NCI-H146 (cell line): ENCODE data around the gene WT1.
"Not testable (repeated sequence)": the region's sequence is repeated elsewhere in the genome, so short reads cannot be mapped to it uniquely, and the experiment has no call there.

Experiments used
- DNase-seq: peaks from one replicate; lab custom pipeline; 2025; lab: John Stamatoyannopoulos, UW

WT1 gene

DNA sequence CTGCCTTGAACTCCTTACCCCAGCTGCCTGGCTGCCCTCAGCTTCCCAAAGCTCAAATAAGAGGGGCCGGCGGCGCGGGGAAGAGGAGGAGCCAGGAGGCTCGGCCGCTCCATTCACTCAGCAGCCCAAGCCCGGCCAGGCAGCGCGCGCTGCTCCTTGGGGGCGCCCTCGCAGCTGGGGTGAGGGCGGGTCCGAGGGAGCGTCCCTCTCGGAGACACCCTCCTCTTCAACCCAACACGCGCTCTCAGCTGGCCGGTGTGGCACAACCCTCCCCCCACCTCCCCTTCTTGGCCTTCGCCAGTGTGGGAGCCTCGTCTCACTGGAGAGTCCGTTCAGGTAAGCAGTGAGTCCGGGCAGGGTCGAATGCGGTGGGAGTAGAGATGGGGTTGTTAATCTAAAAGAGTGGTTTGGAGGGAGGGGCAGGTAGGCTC, at the start of gene WT1:
TSS of gene WT1 (minus strand) at position 29 of the 431 bp plus-strand sequence.
- no peak for DNase-seq

DNA sequence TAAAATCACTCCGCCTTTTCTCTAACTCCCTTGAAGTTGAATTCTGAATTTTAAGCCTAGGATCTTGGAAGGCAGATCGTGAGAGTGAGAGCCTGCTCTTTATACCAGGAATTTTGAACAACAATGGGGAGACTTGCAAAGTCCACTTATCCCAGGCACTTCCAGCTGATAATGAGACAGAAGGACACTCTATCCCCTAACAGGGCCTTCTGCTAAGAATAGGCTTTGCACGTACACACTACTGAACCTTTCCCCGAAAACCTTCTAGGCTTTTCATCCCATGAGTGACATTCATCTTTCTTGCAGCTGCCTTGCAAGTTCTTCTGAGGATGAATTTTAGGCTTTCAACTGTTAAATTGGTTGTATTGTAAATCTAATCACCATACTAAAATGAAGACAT, 44.0 kb upstream of the WT1 start:
- DNase-seq, result no peak

DNA sequence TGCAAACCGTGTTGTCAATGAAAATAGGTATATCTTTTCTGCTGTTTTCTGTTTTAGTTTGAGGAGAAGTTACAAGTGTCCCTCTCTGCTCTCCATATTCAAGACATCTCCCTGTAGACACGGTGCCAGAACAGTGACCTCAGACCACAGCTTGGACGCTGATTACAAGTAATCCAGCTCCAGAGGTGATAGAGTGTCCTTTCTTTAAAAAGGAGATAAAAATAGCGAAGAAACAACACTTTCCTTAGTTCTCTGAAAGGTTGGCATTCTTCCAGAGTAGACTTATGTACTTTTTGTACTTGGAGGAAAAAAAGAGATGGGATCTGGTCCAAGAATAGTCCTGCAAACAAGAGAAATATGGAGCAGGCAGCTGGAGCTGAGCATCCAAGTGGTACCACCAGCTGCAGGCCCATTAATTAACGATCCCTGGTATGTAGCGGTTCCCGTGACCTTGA, 43.0 kb upstream of the WT1 start:
- DNase-seq, result no peak

DNA sequence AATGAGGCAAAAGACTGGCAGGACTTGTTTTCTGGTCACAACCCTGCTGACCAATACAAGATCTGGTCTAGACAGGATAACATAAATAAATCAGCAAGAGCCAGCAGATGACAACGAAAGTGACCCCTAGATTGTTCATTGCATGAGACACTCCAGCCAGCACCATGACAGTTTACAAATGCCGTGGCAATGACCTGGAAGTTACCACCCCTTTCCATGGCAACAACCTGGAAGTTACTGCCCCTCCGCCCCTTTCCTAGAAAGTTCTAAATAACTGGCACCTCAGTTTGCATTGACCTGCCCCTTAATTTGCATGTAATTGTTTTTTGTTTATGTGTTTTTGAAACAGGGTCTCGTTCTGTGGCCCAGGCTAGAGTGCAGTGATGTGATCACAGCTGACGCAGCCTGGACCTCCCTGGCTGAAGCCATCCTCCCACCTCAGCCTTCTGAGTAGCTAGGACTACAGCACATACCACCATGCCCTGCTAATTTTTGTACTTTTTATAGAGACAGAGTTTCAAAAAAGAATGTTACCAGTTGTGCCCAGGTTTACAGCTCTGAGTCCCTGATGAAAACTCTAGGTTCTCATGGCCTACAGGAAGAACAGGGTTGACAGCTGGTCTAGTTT, 38.1 kb upstream of the WT1 start:
- DNase-seq, result no peak

DNA sequence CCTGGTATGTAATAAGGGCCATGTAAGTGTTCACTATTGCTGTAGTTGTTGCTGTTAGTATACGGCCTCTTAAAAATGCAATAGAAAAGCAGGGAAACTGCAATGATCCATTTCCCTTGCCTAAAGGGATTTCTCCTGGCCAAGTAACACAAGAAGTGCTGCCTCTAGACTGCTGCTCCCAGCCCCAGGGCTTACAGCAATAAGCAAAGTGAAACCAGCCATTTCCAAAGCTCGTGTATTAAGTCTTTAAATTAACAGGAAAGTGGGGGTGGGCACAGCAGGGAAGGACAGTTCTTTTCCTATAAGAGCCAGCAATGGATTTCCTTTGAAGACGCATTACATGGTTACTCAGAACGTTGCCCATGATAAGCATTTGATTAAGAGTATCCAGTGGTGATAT, 36.9 kb upstream of the WT1 start:
- DNase-seq, result no peak

DNA sequence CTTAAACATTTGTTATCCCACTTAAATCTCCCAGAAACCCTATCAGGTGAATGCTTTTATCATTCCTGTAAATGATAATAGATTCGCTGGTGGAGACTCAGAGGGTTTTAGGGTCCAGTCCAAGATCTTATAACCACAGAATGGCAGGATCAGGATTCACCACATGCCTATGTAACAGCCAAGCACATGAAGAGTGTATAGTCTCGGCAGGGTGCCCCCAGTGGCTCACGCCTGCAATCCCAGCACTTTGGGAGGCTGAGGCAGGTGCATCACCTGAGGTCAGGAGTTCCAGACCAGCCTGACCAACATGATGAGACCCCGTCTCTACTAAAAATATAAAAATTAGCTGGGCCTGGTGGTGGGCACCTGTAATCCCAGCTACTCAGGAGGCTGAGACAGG, 36.2 kb upstream of the WT1 start:
- DNase-seq, result not testable (repeated sequence)

DNA sequence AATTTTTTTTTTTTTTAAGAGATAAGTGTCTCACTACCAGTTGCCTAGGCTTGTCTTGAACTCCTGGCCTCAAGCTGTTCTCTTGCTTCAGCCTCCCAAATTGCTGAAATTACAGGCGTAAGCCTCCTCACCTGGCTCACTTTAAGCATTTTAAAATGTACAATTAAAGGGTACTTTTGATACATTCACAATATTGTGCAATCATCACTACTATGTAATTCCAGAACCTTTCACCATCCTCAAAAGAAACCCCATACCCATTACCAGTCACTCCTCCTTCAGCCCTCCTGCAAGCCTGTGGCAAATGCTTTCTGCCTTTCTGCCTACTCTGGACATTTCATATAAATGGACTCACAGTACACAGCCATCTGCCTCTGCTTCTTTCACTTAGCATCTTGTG, 34.5 kb upstream of the WT1 start:
- DNase-seq, result no peak

DNA sequence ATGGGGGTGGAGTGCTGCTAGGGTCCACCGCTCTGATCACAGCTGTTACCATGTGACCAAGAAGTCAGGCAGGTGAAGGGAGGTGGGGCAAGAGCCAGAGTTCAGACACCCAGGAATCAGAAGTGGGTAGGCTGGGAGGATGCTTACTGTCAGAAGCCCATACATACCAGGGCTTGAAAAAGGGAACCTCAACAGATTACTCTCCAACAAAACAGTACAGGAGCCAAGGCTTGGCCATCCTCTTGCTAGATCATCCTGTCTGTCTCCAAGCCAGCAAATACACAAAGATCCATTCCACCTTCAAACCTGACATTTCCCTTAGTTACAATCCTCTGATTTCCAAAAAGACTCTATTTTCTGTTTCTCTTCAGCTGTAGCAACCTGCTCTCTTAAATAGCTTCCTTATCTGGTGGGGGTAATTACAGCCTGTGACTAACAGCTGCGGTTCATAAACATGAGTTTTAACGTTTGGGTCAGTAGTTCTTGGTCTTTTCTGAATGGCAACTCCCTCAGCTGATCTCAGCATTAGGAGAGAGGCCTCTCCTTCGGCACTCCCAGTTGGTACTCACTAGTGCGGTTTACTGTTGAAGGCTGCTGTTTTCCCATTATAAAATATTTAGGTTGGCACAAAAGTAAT, 31.1 kb upstream of the WT1 start:
- DNase-seq, result no peak

DNA sequence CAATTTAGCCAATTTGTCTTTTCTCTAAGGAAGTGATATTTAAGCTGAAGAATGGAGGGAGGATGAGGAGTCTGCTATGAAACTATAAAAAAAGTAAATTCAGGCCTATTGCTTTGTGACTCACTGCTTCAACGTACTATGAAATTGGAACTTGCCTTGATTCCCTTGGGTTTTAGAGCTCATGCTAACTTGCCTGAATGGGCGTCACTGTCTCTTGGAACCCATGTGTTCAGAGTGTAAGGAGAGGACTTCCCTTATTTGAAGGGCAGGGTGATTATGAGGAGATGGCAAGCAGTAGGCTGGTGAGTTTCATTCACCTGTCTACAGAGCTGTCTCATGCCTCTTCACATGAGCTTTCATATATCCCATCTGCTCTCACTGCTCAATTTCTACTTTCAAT, 28.7 kb upstream of the WT1 start:
- DNase-seq, result no peak

DNA sequence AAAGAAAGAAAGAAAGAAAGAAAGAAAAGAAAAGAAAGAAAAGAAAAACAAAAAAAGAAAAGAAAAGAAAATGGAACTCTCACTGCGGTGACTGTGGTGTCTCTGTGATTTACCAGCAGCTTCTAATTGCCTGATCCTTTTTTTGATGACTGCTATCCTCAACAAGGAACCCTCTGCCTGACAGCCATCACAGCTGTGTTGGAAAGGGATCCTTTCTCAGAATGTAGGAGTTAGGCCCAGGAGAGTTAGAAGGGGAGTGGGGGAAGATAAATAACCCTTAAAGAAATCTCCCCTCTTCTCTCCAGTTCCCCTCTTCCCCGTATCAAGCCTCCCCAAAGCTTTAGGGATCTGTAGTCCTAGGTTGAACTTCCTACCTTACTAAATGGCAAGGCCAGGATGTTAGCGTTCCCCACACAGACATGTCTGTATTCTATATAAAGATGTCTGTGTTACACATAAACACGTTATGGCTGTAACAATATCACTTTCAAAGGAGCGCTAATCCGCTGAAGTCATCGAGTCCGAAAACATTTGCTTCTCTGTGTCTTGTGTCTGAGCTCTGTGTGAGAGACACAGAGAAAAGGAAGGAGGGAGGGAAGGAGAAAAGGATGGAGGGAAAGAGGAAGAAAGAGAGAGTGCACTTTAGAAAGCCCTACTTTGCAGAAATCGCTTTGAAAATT, 26.8 kb upstream of the WT1 start:
- DNase-seq, result no peak

DNA sequence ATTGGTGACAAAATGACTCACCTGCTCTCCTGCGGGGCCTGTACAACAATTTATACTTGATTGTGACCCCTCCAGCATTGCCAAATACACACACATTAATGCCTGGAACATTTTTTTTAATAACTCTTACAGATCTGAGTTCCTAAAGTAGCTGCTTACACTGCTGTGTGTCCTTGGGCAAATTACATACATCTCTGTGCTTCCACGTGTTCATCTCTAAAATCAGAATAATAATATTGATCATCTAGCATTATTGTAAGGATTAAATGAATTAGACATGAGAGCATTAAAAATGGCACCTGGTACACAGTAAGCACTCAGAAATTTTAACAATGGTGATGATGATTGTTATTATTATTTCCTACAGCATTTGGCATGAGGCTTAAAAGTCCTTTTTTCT, 21.5 kb upstream of the WT1 start:
- no peak for DNase-seq

DNA sequence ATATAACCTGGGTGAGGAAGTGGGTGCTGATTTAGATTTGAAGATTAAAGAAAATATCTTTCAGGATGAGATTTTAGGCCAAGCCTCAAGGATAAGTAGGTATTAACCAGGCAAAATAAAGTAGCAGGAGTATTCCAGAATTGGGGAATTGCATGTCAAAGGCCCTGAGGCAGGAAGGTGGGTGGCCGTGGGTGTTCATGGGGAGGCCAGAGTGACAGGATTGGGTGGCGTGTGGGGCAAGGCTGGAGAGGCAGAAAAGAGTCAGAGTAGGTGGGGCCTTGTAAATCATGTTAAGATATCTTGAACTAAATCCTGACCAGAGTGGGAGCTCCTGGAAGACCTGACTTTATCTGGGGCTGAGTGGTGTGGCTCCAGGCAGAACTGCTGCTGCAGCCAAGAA, 19.7 kb upstream of the WT1 start:
- DNase-seq, result no peak

DNA sequence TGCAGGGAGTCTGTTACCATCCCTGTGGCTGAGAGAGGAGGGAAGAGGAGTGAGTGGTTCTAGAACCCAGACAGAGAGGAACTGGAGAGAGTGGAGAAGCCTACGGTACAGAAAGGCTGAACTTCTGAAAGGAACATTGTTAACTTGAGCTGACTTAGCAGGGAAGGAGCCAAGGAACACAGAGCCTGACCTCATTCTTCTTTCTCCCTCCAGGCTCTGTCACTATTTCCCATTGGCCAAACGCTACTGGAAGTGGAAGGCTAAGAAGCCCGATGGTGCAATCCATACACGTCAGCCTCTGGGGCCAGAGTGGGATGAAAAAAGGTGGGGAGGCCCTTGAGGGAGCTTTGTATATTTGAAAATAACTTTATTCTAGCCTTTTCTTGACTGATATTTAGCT, 16.5 kb upstream of the WT1 start:
- no peak for DNase-seq

DNA sequence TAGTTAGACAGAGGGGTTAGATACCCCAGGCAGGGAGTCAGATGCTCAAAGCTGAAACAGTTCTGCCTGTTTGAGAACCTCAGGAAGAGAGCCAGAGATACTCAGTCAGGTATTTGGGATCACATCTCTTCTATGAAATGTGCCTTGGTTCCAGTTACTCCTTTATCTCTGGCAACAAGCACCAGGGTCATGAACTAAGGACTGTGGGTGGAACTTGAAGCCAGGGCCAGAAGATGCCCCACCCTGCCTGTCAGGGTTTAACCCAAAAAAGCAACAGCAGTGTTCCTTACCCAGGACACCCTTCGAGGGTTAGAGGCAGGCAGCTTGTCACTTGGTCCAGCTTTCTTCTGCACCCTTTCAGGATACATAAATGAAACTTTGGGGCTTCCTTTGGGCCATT, 15.0 kb upstream of the WT1 start:
- no peak for DNase-seq

DNA sequence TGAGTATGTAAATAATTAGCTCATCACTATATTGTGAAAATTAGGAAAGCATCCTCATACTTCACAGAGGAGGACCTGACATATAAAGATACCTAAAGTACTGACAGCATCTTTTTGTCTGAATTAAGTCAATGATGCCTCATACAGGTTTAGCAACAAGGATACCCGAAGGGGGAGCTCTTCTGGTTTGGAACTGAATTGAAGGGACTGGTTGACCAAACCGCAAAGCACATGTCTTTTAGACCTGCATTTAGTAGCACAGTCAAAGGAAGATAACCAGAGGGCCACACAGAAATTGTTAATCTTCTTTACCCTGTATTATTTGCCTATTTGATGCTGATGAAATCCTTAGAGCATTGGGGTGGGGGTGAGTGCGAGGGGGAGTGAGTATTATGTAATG, 12.9 kb upstream of the WT1 start:
- DNase-seq, result peak; percentile 2

DNA sequence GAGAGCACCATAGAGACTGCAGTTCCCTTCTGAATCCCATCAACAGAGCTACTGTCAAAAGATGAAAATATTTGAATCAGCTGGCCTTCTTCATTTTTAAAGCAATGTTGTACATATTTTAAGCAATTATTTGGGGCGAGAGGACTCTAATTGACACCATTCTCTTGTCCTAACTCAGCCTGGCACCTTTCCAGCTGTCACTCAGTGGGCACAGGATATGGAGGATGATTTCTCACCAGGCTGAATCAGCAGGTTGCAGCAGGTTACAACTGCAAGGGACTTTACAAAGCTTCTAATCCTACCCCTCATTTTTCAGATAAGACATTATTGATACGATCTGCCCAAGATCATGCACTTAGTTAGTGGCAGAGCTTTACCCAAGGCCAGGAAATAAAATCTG, 11.9 kb upstream of the WT1 start:
- DNase-seq, result no peak

DNA sequence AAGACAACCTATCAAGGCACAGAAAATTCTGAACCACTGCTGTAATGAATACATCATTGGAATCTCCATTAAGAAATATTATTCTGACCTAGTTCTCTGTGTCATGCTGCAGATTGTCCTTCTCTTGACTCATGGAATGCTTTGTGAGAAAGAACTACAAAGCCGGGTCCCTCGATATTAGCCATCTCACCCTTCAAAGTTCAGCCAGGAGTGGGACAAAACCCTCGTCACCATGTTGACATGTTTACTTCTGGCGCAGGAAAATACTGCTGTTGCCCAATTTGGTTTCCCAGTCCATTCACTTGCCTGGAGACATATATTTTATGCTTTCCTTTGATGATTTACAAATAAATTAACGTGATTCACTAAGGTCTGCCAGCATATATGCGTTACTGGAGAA, 10.9 kb upstream of the WT1 start:
- DNase-seq, result no peak

DNA sequence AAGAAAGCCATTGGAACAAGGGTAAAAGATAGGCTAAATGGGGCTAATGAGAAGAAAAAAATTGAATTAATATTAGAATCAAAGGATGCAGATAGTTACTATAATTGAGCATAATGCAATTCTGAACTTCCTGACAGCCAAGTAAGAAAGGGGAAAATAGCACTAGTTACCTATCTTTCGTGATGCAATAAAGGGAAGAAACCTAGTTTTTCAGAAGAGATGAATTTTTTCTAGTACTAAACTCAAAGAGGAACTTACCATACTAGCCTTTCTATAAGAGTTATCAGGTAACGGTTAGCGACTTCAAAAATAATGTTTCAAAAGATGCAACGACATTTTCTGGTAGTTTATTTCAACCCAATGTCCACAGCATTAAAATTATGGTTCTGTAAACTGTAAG, 8.8 kb upstream of the WT1 start:
- DNase-seq, result no peak

DNA sequence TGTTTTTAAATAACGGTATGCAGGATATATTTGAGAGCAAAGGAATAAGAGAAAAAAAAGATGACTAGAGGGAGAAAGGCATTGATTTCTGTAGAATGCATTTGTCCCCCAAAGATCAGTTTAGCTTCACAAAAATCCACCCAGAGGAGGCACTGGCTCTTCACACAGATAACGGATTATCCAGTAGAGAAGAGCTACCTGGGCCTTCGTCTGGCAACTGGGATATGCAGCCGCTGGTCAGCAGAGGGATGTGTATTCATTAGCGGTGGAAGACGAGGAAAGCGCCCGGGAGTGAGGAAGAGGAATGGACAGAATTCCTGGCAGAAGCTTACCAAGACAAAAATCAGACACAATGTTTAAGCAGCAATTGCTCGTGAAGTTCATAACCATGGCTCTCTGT, 5.6 kb upstream of the WT1 start:
- no peak for DNase-seq

DNA sequence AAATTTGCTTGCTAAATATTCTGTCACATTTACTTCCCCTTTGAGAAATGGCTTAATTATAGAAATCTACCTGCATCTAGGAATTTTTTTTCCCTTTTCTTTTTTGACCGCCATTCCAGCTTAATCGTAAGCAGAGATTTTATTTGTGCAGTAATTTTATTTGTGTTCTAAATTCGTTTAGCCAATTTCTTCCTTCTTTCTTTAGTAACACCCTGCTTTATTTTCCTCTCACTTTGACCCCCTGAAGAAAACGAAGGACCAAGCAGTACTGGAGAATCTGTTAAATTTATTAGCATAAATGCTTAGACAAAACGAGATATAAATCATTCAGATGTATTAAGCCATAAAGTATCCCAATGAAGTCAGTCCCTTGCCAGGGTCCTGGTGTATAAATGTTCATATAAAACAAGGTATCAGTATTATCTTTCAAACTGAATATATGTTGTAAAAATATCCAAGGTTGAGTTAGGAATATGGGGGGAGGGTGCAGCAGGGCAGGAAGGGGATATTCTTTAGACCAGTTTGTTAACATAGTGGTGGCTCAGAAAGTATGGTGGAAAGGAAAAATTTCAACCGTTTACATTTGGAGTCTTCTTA, 5.1 kb upstream of the WT1 start:
- no peak for DNase-seq

DNA sequence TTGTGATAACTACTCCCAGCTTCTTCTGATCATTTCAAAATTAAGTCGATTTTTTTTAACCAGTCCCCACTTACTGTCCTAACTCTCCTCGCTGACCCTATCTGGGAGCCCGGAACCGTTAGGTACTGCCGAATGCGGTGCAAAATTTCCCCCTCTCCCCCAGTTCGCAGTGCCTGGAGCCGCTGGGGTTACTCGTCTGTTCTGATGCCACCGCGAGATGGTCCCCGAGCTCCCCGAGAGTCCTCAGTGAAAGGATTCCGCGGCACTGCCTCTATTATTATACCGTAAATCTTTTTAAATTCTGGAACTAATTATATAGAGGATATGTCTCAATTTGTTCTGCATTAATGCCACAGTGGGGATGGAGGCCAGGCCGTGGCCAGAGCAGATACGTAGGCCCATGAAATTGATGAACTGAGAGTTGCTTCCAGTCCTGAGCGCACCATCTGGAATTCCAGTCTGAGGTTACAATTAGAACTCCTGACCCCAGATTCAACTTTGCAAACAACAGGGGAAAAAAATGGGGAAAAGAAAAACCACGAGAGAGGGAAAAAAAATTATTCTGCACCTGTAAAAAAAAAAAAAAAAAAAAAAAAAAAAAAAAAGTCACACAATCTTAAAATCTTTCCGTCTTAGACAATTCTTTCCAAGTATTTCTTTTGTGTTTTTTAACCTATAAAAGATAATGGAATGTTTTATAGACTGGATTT, 4.3 kb upstream of the WT1 start:
- DNase-seq, result no peak

DNA sequence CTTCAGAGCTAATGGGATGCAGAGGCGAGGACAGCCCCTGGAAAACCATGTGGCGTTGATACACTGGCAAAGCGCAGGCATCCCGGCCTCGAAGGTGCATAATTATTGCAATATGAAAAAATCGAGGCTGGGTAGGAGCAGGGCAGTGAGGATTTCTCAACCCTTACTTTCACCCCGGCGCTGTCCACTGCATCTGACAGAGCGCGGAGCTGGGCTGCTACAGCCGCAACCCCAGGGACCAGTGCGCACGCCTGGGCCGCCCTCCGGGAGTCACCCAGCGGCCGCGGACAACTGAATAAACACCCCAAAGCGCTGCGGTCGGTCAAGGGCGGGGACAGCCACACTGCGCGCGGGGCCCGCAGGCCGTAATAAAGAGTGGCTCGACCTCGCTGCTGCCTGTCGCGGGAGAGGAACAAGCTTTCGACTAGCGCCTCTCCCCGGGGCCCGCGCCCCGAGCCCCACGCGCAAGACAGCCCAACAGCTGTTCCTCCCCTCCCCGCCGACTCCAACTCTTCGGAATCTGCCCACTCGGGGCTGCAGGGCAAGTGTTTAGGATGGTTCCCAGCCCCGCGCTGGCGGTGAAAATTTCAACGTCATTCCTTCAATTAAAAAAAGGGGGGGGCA, 3.6 kb upstream of the WT1 start:
- DNase-seq, result no peak
